ENCODE measurements around the gene TRIM44. TPM values are rescaled to one million over a fixed set of nuclear protein-coding genes. Genes with fewer than 3 reads are reported as not detected.
"Not testable (repeated sequence)": the region's sequence is repeated elsewhere in the genome, so short reads cannot be mapped to it uniquely, and the experiment has no call there.

The TRIM44 gene
- total RNA-seq, 1 donor: 21.2 TPM

DNA sequence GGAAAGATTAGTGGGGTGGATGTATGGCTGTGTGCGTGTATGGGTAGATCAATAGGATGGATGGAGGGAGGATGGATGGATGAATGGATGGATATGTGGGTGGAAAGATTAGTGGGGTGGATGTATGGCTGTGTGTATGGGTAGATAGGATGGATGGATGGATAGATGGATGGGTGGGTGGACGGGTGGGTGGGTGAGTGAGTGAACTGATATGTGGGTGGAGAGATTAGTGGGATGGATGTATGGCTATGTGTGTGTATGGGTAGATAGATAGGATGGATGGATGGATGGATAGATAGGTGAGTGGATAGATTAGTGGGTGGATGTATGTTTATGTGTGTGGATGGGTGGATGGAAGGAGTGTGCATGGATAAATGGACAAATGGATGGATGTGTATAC is 193.7 kb downstream of the TRIM44 start:
- Histone ChIP-seq H3K9me3 (ENCODE audit: low read depth, low read length) (no peaks in the 10 kb centered on the region), H3K4me1 (ENCODE audit: insufficient read depth, low read length) (peaks cover 12% of the 10 kb centered on the region), H3K4me3 (ENCODE audit: low read length) (no peak overlapping the region)

GRCh38 chr11:35856756-35857155 is 194.2 kb downstream of the TRIM44 start:
- no peaks in the 10 kb centered on the region for H3K27me3 ChIP-seq (ENCODE audit: insufficient read depth, low read length)

More for the DNA sequence above, 193.7 kb downstream of the TRIM44 start:
- H3K27me3 ChIP-seq (ENCODE audit: insufficient read depth, low read length): no peaks in the 10 kb centered on the region

GRCh38 chr11:35857922-35858321 is 195.3 kb downstream of the TRIM44 start:
- H3K27me3 ChIP-seq (ENCODE audit: insufficient read depth, low read length): no peaks in the 10 kb centered on the region
- no peak overlapping the region for H3K4me3 ChIP-seq (ENCODE audit: low read length)
- no peaks in the 10 kb centered on the region for H3K4me1 ChIP-seq (ENCODE audit: insufficient read depth, low read length)
- H3K9me3 ChIP-seq (ENCODE audit: low read depth, low read length): no peaks in the 10 kb centered on the region

More at GRCh38 chr11:35856756-35857155, 194.2 kb downstream of the TRIM44 start:
- no peak overlapping the region for H3K4me3 ChIP-seq (ENCODE audit: low read length)
- H3K9me3 ChIP-seq (ENCODE audit: low read depth, low read length): no peaks in the 10 kb centered on the region
- H3K4me1 ChIP-seq (ENCODE audit: insufficient read depth, low read length): peaks cover 9% of the 10 kb centered on the region

DNA sequence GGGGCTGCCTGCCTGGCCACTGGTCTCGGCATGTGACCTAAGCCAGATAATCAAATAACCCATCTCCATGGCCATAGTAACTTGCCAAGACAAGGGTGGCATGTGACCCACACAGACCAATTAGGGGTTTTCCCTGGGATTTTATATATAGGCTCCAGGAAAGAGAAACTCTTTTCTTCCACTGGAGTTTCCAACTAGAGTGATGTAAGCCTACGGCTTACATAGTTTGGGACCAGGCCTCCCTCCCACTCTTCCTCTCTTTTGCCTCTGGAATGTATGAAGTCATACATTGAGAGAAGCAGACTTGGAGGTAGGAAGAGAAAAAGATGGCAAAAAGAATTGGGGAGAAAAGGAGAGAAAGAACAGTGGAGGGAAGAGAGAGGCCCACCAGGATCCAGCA is 196.7 kb downstream of the TRIM44 start:
- Histone ChIP-seq H3K27me3 (ENCODE audit: insufficient read depth, low read length) (no peaks in the 10 kb centered on the region), H3K4me1 (ENCODE audit: insufficient read depth, low read length) (no peaks in the 10 kb centered on the region), H3K9me3 (ENCODE audit: low read depth, low read length) (no peaks in the 10 kb centered on the region), H3K4me3 (ENCODE audit: low read length) (no peak overlapping the region)

- not testable (repeated sequence) for H3K9me3 ChIP-seq (ENCODE audit: low read depth, low read length); H3K4me3 ChIP-seq (ENCODE audit: low read length); H3K27me3 ChIP-seq (ENCODE audit: insufficient read depth, low read length); H3K4me1 ChIP-seq (ENCODE audit: insufficient read depth, low read length)
Observed at GRCh38 chr11:35860194-35860593, 197.6 kb downstream of the TRIM44 start.

DNA sequence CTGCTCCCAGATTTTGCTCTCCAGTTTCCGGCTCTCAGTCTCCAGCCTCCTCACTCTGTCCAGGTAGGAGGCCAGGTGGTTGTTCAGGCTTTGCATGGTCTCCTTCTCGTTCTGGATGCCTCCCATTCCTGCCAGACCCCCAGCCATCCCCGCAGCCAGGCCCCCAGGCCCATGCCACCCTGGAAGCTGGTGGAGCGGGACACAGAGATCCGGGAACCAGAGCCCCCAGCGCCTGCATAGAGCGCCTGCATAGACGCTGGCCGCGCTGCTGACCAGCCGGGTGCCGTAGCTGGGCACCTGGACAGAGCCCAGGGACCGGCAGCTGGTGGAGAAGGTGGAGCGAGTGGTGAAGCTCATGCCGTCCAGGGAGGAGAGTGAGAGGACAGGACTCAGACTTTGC is 198.6 kb downstream of the TRIM44 start:
- Histone ChIP-seq H3K4me3 (ENCODE audit: low read length) (no peak overlapping the region), H3K27me3 (ENCODE audit: insufficient read depth, low read length) (no peaks in the 10 kb centered on the region), H3K9me3 (ENCODE audit: low read depth, low read length) (no peaks in the 10 kb centered on the region), H3K4me1 (ENCODE audit: insufficient read depth, low read length) (no peaks in the 10 kb centered on the region)

DNA sequence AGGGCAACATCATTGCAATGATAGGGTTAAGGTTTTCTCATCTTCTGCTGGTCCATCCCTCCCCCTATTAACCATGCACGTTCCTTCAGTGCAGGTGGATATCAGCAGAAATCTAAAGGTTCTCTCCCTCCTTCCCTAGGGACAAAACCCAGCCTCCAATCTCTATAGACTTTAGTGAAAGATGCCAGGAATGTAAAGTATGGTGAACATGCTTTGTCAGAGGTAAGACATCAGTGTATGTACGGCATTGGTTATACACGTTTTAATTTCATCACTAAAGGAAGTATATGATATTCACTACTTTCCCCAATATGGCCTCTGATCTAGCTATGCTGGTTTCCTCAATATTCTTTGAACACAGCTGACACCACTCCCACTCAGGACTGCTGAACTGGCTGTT is 200.1 kb downstream of the TRIM44 start:
- Histone ChIP-seq H3K4me3 (ENCODE audit: low read length) (no peak overlapping the region), H3K4me1 (ENCODE audit: insufficient read depth, low read length) (no peaks in the 10 kb centered on the region), H3K27me3 (ENCODE audit: insufficient read depth, low read length) (no peaks in the 10 kb centered on the region), H3K9me3 (ENCODE audit: low read depth, low read length) (no peaks in the 10 kb centered on the region)

- H3K4me3 ChIP-seq (ENCODE audit: low read length): no peak overlapping the region
- H3K27me3 ChIP-seq (ENCODE audit: insufficient read depth, low read length): no peaks in the 10 kb centered on the region
- no peaks in the 10 kb centered on the region for H3K4me1 ChIP-seq (ENCODE audit: insufficient read depth, low read length)
- peaks cover 10% of the 10 kb centered on the region for H3K9me3 ChIP-seq (ENCODE audit: low read depth, low read length)
Observed at GRCh38 chr11:35864131-35864530, 201.6 kb downstream of the TRIM44 start.

DNA sequence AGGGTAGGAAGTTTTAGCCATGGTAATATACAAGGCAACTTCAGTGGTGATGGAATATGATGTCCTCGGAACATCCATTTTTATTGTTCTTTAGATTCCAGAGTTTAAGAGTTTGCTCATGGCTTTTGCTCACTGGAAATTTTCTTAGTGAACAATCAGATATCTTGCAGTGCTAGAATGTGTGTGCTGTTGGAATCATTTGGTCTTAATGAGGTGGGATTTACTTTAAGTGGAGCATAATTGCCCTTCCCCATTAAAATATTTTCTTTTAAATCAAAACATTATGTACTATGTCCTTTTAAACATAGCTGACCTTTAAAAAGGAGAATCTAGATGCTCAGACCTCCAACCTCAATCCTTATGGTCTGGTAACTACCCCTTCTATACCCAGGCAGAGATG is 204.0 kb downstream of the TRIM44 start:
- Histone ChIP-seq H3K9me3 (ENCODE audit: low read depth, low read length) (peaks cover 13% of the 10 kb centered on the region), H3K4me1 (ENCODE audit: insufficient read depth, low read length) (no peaks in the 10 kb centered on the region), H3K27me3 (ENCODE audit: insufficient read depth, low read length) (no peaks in the 10 kb centered on the region), H3K4me3 (ENCODE audit: low read length) (no peak overlapping the region)

Other genes starting within 250 kb of the TRIM44 start
- gene SLC1A2, start 243.2 kb upstream of the TRIM44 start, total RNA-seq: 2.0 TPM
- 0.10 TPM for gene PAMR1, start 137.2 kb upstream of the TRIM44 start, total RNA-seq
- not detected for gene FJX1, start 44.3 kb upstream of the TRIM44 start, total RNA-seq

Measured in mononuclear cell (primary cell).